Uterus (tissue), 2 donors: Measurements from ENCODE around the gene PPP4R3A.

Source experiments
- POLR2A ChIP-seq, 2 donors: fragments of 450-650 bp; IDR thresholded peaks; one replicate each; pipeline ENCODE4 v1.6.1; 2016; ENCODE audit warnings: antibody characterized with exemption in 2 of 2, mild to moderate bottlenecking in 1 of 2, moderate library complexity in 1 of 2
- TF ChIP-seq, protein P1 (sequence below), 4 experiments: fragments of 200-600 bp in 2 of 4; fragments of 450-650 bp in 2 of 4; sonication (generic) in 2 of 4; IDR thresholded peaks; one replicate each; pipeline ENCODE4 v1.5.1; 2016 to 2019; ENCODE audit warnings: antibody characterized with exemption in 4 of 4, mild to moderate bottlenecking in 2 of 4, moderate library complexity in 1 of 4

DNA sequence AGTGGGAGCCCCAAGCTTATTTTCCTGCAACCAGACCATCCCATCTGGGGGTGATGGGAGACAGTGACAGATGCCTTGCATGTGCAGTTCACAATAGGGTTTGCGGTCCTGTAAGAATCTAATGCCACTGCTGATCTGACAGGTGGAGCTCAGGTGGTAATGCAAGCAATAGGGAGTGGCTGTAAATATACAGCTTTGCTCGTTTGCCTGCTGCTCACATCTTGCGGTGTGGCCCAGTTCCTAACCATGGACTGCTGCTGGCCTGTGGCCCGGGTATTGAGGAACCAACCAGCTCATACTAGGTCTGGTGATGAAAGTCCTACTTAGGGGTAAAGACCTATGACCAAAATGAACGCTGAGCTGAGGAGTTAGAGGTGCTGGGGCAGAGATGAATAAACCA lies 56.4 kb downstream of the PPP4R3A start:
- TF ChIP-seq, protein P1, sequence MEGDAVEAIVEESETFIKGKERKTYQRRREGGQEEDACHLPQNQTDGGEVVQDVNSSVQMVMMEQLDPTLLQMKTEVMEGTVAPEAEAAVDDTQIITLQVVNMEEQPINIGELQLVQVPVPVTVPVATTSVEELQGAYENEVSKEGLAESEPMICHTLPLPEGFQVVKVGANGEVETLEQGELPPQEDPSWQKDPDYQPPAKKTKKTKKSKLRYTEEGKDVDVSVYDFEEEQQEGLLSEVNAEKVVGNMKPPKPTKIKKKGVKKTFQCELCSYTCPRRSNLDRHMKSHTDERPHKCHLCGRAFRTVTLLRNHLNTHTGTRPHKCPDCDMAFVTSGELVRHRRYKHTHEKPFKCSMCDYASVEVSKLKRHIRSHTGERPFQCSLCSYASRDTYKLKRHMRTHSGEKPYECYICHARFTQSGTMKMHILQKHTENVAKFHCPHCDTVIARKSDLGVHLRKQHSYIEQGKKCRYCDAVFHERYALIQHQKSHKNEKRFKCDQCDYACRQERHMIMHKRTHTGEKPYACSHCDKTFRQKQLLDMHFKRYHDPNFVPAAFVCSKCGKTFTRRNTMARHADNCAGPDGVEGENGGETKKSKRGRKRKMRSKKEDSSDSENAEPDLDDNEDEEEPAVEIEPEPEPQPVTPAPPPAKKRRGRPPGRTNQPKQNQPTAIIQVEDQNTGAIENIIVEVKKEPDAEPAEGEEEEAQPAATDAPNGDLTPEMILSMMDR (IDR thresholded peaks at IDR 0.05) = no peak
- no peak for TF ChIP-seq POLR2A (IDR thresholded peaks at IDR 0.05)
